Loucy (cell line): ENCODE results near the gene TBCEL.

Experiments used
- H2AFZ ChIP-seq: fragments of 200-600 bp; sonication (generic); 2 replicates; pipeline ENCODE4 v1.6.0; 2016; ENCODE audit warnings: antibody characterized with exemption, mild to moderate bottlenecking, low read length, moderate library complexity
- H3F3A ChIP-seq: fragments of 200-600 bp; 2 replicates; pipeline ENCODE4 v1.6.0; 2016; ENCODE audit warnings: antibody characterized with exemption, low read depth, mild to moderate bottlenecking
- H3K27me3 ChIP-seq: fragments of 200-600 bp; sonication (generic); 2 replicates; pipeline ENCODE4 v1.6.1; 2014; ENCODE audit warnings: low read length, mild to moderate bottlenecking; ENCODE audit not compliant: insufficient read depth, poor library complexity, severe bottlenecking
- H3K36me3 ChIP-seq: fragments of 200-600 bp; sonication (generic); 2 replicates; pipeline ENCODE4 v1.6.1; 2016; ENCODE audit warnings: low read length; ENCODE audit not compliant: insufficient read depth
- H3K4me1 ChIP-seq: fragments of 200-600 bp; sonication (generic); 2 replicates; pipeline ENCODE4 v1.5.1; 2014; ENCODE audit warnings: low read length, mild to moderate bottlenecking; ENCODE audit not compliant: insufficient read depth, poor library complexity, severe bottlenecking
- H3K4me2 ChIP-seq: fragments of 200-600 bp; sonication (generic); 2 replicates; pipeline ENCODE4 v1.6.0; 2014; ENCODE audit warnings: antibody characterized with exemption, low read length, low read depth, mild to moderate bottlenecking; ENCODE audit not compliant: poor library complexity, severe bottlenecking
- H3K4me3 ChIP-seq: fragments of 200-600 bp; sonication (generic); 2 replicates; pipeline ENCODE4 v1.5.1; 2014; ENCODE audit warnings: low read length, mild to moderate bottlenecking, mixed read lengths; ENCODE audit not compliant: poor library complexity, severe bottlenecking
- H3K79me2 ChIP-seq: fragments of 200-600 bp; sonication (generic); 2 replicates; pipeline ENCODE4 v1.6.1; 2014; ENCODE audit warnings: low read length; ENCODE audit not compliant: insufficient read depth
- H3K9ac ChIP-seq: fragments of 200-600 bp; sonication (generic); 2 replicates; pipeline ENCODE4 v1.6.0; 2014; ENCODE audit warnings: mild to moderate bottlenecking, low read depth, low read length, moderate library complexity; ENCODE audit not compliant: poor library complexity, severe bottlenecking
- H3K9me2 ChIP-seq: fragments of 200-600 bp; sonication (generic); replicated peaks from 2 replicates; pipeline ENCODE4 v1.6.1; 2016; ENCODE audit warnings: low read depth, low read length, mixed read lengths
- H3K9me3 ChIP-seq: fragments of 200-600 bp; sonication (generic); 2 replicates; pipeline ENCODE4 v1.6.1; 2014; ENCODE audit warnings: mild to moderate bottlenecking, antibody characterized with exemption, low read length, low read depth; ENCODE audit not compliant: insufficient read depth
- H4K20me1 ChIP-seq: fragments of 200-600 bp; sonication (generic); 2 replicates; pipeline ENCODE4 v1.6.0; 2014; ENCODE audit warnings: antibody characterized with exemption, low read length, mild to moderate bottlenecking; ENCODE audit not compliant: insufficient read depth, poor library complexity, severe bottlenecking
- CTCF ChIP-seq: fragments of 200-600 bp; sonication (generic); conservative IDR thresholded peaks from 2 replicates; pipeline ENCODE4 v1.5.1; 2014; ENCODE audit warnings: mild to moderate bottlenecking, antibody characterized with exemption, low read length
- EZH2phosphoT487 ChIP-seq: fragments of 200-600 bp; IDR thresholded peaks from 2 replicates; pipeline ENCODE4 v1.6.1; 2018; ENCODE audit warnings: antibody characterized with exemption, mild to moderate bottlenecking, moderate library complexity, borderline replicate concordance

The TBCEL gene

DNA sequence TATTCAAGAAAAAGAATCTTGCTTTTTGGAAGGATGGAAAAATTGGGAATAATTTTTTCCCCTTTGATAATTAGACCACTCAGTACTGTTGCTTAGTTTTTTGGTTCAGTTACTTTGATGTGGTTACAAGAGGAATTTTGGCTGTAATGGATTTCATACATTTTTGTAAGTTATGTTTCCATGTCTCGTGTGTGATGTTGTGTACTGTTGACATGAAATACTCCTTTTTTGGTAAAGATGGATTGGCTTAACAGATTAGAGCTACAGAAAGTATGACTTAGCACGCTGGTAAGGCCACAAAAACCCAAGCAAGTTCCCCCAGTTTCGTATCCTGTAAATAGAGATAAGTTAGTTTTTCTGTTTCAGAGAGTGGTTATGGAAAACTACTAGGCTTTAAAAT, 11.9 kb downstream of the TBCEL start:
- Histone ChIP-seq H3K36me3 (no peaks in the 10 kb centered on the region), H3K27me3 (no peaks in the 10 kb centered on the region), H3K4me2 (no peak overlapping the region), H3F3A (no peaks in the 10 kb centered on the region), H3K4me3 (no peak overlapping the region), H4K20me1 (no peaks in the 10 kb centered on the region), H3K9ac (no peak overlapping the region), H3K4me1 (peaks cover 9% of the 10 kb centered on the region), H3K79me2 (no peaks in the 10 kb centered on the region), H2AFZ (no peak overlapping the region), H3K9me2 (no peaks in the 10 kb centered on the region), H3K9me3 (no peaks in the 10 kb centered on the region)
- TF ChIP-seq EZH2phosphoT487 (no peak), CTCF (no peak)

DNA sequence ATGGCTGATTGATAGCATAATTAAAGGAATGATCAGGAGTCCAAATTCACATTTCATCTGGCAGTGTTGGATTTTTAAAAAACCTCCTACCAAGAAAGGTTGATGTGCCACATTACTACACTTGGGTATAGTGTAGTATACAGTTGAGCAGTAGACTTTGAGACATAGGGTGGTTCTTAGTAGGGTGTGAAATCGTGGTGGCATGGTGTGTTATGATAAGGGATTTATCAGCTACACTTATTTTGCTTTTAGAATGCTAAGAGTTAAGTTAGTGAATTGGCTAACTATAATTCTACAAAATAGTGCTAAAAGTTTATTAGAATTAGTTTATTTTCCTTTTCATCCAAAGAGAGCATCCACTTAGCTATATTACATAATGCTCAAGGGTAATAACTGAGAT, 13.1 kb downstream of the TBCEL start:
- no peaks in the 10 kb centered on the region for H4K20me1 ChIP-seq

GRCh38 chr11:121038648-121039409, 14.9 kb downstream of the TBCEL start:
- H3K79me2 ChIP-seq: no peaks in the 10 kb centered on the region
- H2AFZ ChIP-seq: no peak overlapping the region
- H3K9me3 ChIP-seq: no peaks in the 10 kb centered on the region
- H3K36me3 ChIP-seq: no peaks in the 10 kb centered on the region
- no peak overlapping the region for H3K9ac ChIP-seq
- H4K20me1 ChIP-seq: no peaks in the 10 kb centered on the region
- no peak overlapping the region for H3K4me3 ChIP-seq
- no peaks in the 10 kb centered on the region for H3K9me2 ChIP-seq
- no peak overlapping the region for H3K4me2 ChIP-seq
- no peaks in the 10 kb centered on the region for H3F3A ChIP-seq
- H3K4me1 ChIP-seq: peaks cover 9% of the 10 kb centered on the region
- H3K27me3 ChIP-seq: no peaks in the 10 kb centered on the region
- TF ChIP-seq EZH2phosphoT487 (no peak), CTCF (no peak)

More for the DNA sequence above, 13.1 kb downstream of the TBCEL start:
- Histone ChIP-seq H2AFZ (no peak overlapping the region), H3K4me3 (no peak overlapping the region), H3K27me3 (no peaks in the 10 kb centered on the region), H3K4me1 (peaks cover 9% of the 10 kb centered on the region), H3K79me2 (no peaks in the 10 kb centered on the region), H3F3A (no peaks in the 10 kb centered on the region), H3K4me2 (no peak overlapping the region), H3K9ac (no peak overlapping the region), H3K9me2 (no peaks in the 10 kb centered on the region), H3K36me3 (no peaks in the 10 kb centered on the region), H3K9me3 (no peaks in the 10 kb centered on the region)
- TF ChIP-seq CTCF: no peak
- no peak for TF ChIP-seq EZH2phosphoT487
